ENCODE results near the gene TGFA. TPM values are rescaled to one million over a fixed set of nuclear protein-coding genes. Genes with fewer than 3 reads are reported as not detected.

TGFA gene
- total RNA-seq, 1 experiment from 2014 or later, result 27.7 TPM

DNA sequence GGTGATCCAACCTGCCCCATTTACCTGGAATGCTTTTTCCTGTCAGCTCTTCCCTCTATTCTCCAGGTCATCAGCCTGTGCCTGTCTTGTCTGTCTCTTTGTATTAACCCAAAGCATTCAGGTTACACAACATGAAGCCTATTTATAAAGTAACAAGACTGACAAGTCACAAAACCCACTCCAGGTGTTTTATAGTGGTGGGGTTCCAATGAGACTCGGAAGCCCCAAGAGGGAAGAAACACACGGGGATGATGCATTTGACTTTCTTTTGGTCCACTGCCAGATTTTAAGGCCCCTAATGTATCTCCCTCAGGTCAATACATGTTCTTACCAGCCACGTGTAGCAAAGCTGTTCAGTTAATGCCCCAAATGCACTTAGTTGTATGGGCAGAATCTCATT is 27.5 kb downstream of the TGFA start:
- ChIA-PET CTCF (no interaction called here), POLR2A (ENCODE audit: unreplicated experiment) (interaction anchor here (0.7 kb wide), 1 partner anchor 214 kb away, joined by 4 read pairs; no protein-coding TSS in a partner anchor)
- Histone ChIP-seq H3K9me3 (ENCODE audit: insufficient read depth, low read depth) (no peaks in the 10 kb centered on the region), H3K4me1 (replicated peaks; ENCODE audit: insufficient read depth) (peaks cover 72% of the 10 kb centered on the region), H4K20me1 (ENCODE audit: insufficient read depth) (no peaks in the 10 kb centered on the region), H3F3A (ENCODE audit: insufficient read depth, low read depth) (peaks cover 54% of the 10 kb centered on the region), H3K4me2 (peak overlapping the region; percentile 82), H3K9me2 (ENCODE audit: insufficient read depth) (no peaks in the 10 kb centered on the region), H3K79me2 (ENCODE audit: low read depth) (peaks cover 82% of the 10 kb centered on the region), H3K36me3 (ENCODE audit: low read depth) (no peaks in the 10 kb centered on the region), H3K27me3 (ENCODE audit: insufficient read depth, low read depth) (no peaks in the 10 kb centered on the region), H3K27ac (peak overlapping the region; percentile 100), H3K4me3 (no peak overlapping the region), H2AFZ (no peak overlapping the region)
- no peak for DNase-seq
- TF ChIP-seq EZH2 (IDR thresholded peaks at IDR 0.05; ENCODE audit: low read depth) (no peak), CTCF (conservative IDR thresholded peaks at IDR 0.05) (no peak)
- no TSS peak for BruUV-seq (replicated peaks)
- intact Hi-C loops (cut with micrococcal nuclease; ENCODE audit: unreplicated experiment), result loop anchor here (10.0 kb wide), 1 partner anchor 141 kb away; no protein-coding TSS in a partner anchor

- Histone ChIP-seq H2AFZ (no peak overlapping the region), H3K79me2 (ENCODE audit: low read depth) (peaks cover 82% of the 10 kb centered on the region), H3F3A (ENCODE audit: insufficient read depth, low read depth) (peaks cover 54% of the 10 kb centered on the region), H3K9me3 (ENCODE audit: insufficient read depth, low read depth) (no peaks in the 10 kb centered on the region), H3K4me2 (peak overlapping the region; percentile 82), H3K27ac (peak overlapping the region; percentile 100), H3K4me3 (peak overlapping the region; percentile 41; the same call in 1 of the 2 replicates), H3K9me2 (ENCODE audit: insufficient read depth) (no peaks in the 10 kb centered on the region), H3K27me3 (ENCODE audit: insufficient read depth, low read depth) (no peaks in the 10 kb centered on the region), H3K4me1 (replicated peaks; ENCODE audit: insufficient read depth) (peaks cover 74% of the 10 kb centered on the region), H4K20me1 (ENCODE audit: insufficient read depth) (no peaks in the 10 kb centered on the region), H3K36me3 (ENCODE audit: low read depth) (no peaks in the 10 kb centered on the region)
- ChIA-PET POLR2A (ENCODE audit: unreplicated experiment) (interaction anchor here (0.6 to 0.7 kb wide), 3 partner anchors 41 to 1381 kb away, joined by 3 to 8 read pairs (median 8); no protein-coding TSS in a partner anchor), CTCF (interaction anchor here (0.6 to 1.6 kb wide), 3 partner anchors 16 to 223 kb away, joined by 3 to 4 read pairs (median 3); partner anchors contain the start of gene FAM136A)
- intact Hi-C loops (cut with micrococcal nuclease; ENCODE audit: unreplicated experiment), result loop anchor here (1.0 to 10.0 kb wide), 2 partner anchors 41 to 140 kb away; no protein-coding TSS in a partner anchor
- BruUV-seq (replicated peaks), result no TSS peak
- DNase-seq, result peak; percentile 81 to 95
- TF ChIP-seq EZH2 (IDR thresholded peaks at IDR 0.05; ENCODE audit: low read depth), result no peak
- TF ChIP-seq CTCF (conservative IDR thresholded peaks at IDR 0.05), result no peak
Measured at GRCh38 chr2:70525032-70525431, 28.6 kb downstream of the TGFA start.

GRCh38 chr2:70523996-70524965 is 29.3 kb downstream of the TGFA start:
- BruUV-seq (replicated peaks), result TSS peak; percentile 61
- Histone ChIP-seq H4K20me1 (ENCODE audit: insufficient read depth) (no peaks in the 10 kb centered on the region), H3K4me2 (peak overlapping the region; percentile 82), H3K9me3 (ENCODE audit: insufficient read depth, low read depth) (no peaks in the 10 kb centered on the region), H3K4me1 (replicated peaks; ENCODE audit: insufficient read depth) (peaks cover 74% of the 10 kb centered on the region), H3K9me2 (ENCODE audit: insufficient read depth) (no peaks in the 10 kb centered on the region), H2AFZ (no peak overlapping the region), H3F3A (ENCODE audit: insufficient read depth, low read depth) (peaks cover 54% of the 10 kb centered on the region), H3K36me3 (ENCODE audit: low read depth) (no peaks in the 10 kb centered on the region; the same call in 1 of the 2 replicates), H3K27me3 (ENCODE audit: insufficient read depth, low read depth) (no peaks in the 10 kb centered on the region), H3K27ac (peak overlapping the region; percentile 100), H3K79me2 (ENCODE audit: low read depth) (peaks cover 82% of the 10 kb centered on the region), H3K4me3 (peak overlapping the region; percentile 41; the same call in 1 of the 2 replicates)
- peak; percentile 96 to 98 for DNase-seq
- ChIA-PET POLR2A (ENCODE audit: unreplicated experiment) (interaction anchor here (0.6 to 0.7 kb wide), 4 partner anchors 40 to 1380 kb away, joined by 3 to 8 read pairs (median 8); no protein-coding TSS in a partner anchor), CTCF (interaction anchor here (0.6 to 1.6 kb wide), 4 partner anchors 15 to 167 kb away, joined by 3 to 11 read pairs (median 4); no protein-coding TSS in a partner anchor)
- intact Hi-C loops (cut with micrococcal nuclease; ENCODE audit: unreplicated experiment), result loop anchor here (1.0 to 10.0 kb wide), 5 partner anchors 15 to 195 kb away; no protein-coding TSS in a partner anchor
- TF ChIP-seq CTCF (conservative IDR thresholded peaks at IDR 0.05) (no peak), EZH2 (IDR thresholded peaks at IDR 0.05; ENCODE audit: low read depth) (no peak)
